H1 (cell line): ENCODE data around the gene YBX2. TPM values are rescaled to one million over a fixed set of nuclear protein-coding genes. Genes with fewer than 3 reads are reported as not detected.

Source experiments
- CTCF ChIA-PET: fragments of 300-600 bp; sonication (Branson Sonifier 250); formaldehyde crosslinking; loops from one replicate; lab custom pipeline; 2021; ENCODE audit not compliant: partially characterized antibody; lab: Charles Lee
- POLR2A ChIA-PET: fragments of 300-600 bp; sonication (Branson Sonifier 250); formaldehyde crosslinking; loops from one replicate; lab custom pipeline; 2021; ENCODE audit warnings: inconsistent platforms; ENCODE audit not compliant: partially characterized antibody; lab: Charles Lee
- DNase-seq, 2 experiments: peaks; one replicate each; pipeline versions ENCODE4 v3.0.0 to v3.0.0-alpha.2; 2010 to 2022; ENCODE audit warnings: low spot score in 2 of 2, low read depth in 1 of 2, mixed read lengths in 1 of 2
- FAIRE-seq: peaks from 2 replicates; lab custom pipeline; 2011; peaks lifted over from hg19 to GRCh38; lab: Jason Lieb, UNC
- H2AFZ ChIP-seq: 2 replicates; pipeline ENCODE4 v1.8.1; 2012; ENCODE audit warnings: low read length, inconsistent platforms
- H2AK5ac ChIP-seq: 2 replicates; pipeline ENCODE4 v1.6.1; 2013; ENCODE audit warnings: low read depth, low read length
- H2BK120ac ChIP-seq: replicated peaks from 2 replicates; pipeline ENCODE3; 2013; ENCODE audit warnings: low read depth, low read length, inconsistent platforms
- H2BK12ac ChIP-seq: 2 replicates; pipeline ENCODE4 v1.6.1; 2013; ENCODE audit warnings: low read depth, low read length
- H2BK15ac ChIP-seq: 2 replicates; pipeline ENCODE4 v1.6.1; 2013; ENCODE audit warnings: low read length
- H2BK20ac ChIP-seq: 2 replicates; pipeline ENCODE4 v1.6.1; 2013; ENCODE audit warnings: low read length
- H2BK5ac ChIP-seq: 2 replicates; pipeline ENCODE4 v1.6.1; 2013; ENCODE audit warnings: low read depth, low read length
- H3K14ac ChIP-seq: 2 replicates; pipeline ENCODE4 v1.6.1; 2013; ENCODE audit warnings: inconsistent platforms; ENCODE audit not compliant: insufficient read length
- H3K18ac ChIP-seq: 2 replicates; pipeline ENCODE4 v1.6.1; 2013; ENCODE audit warnings: low read length; ENCODE audit errors: extremely low read depth
- H3K23ac ChIP-seq: 2 replicates; pipeline ENCODE4 v1.6.1; 2013; ENCODE audit warnings: inconsistent platforms; ENCODE audit not compliant: insufficient read length
- H3K23me2 ChIP-seq: 2 replicates; pipeline ENCODE4 v1.6.1; 2013; ENCODE audit warnings: low read depth, low read length
- H3K27ac ChIP-seq: 2 replicates; pipeline ENCODE4 v1.6.1; 2011; ENCODE audit warnings: low read depth, low read length, inconsistent platforms
- H3K27me3 ChIP-seq, 4 experiments: replicated peaks in 1 of 4; 1 replicate in 1 of 4; 2 replicates in 3 of 4; pipeline versions ENCODE4 v1.6.1 to v1.8.1; 2011 to 2013; ENCODE audit warnings: low read length in 3 of 4, mild to moderate bottlenecking in 3 of 4, inconsistent platforms in 2 of 4, mixed read lengths in 2 of 4, moderate library complexity in 1 of 4; ENCODE audit not compliant: control insufficient read depth in 3 of 4, insufficient read depth in 3 of 4; ENCODE audit errors: extremely low read depth in 1 of 4
- H3K36me3 ChIP-seq, 4 experiments: 2 replicates each; pipeline versions ENCODE4 v1.6.1 to v1.8.1; 2011 to 2013; ENCODE audit warnings: mild to moderate bottlenecking in 4 of 4, low read length in 3 of 4, moderate library complexity in 2 of 4, control low read depth in 1 of 4, inconsistent platforms in 1 of 4; ENCODE audit not compliant: insufficient read depth in 4 of 4, control insufficient read depth in 2 of 4
- H3K4ac ChIP-seq: replicated peaks from 2 replicates; pipeline ENCODE3; 2013; ENCODE audit warnings: low read length, low read depth, mixed read lengths, inconsistent platforms; ENCODE audit not compliant: insufficient read length
- H3K4me1 ChIP-seq, 4 experiments: replicated peaks in 1 of 4; 1 replicate in 1 of 4; 2 replicates in 3 of 4; pipeline versions ENCODE4 v1.6.1 to v1.8.1; 2011 to 2013; ENCODE audit warnings: low read length in 3 of 4, inconsistent platforms in 2 of 4, mixed read lengths in 1 of 4; ENCODE audit not compliant: insufficient read depth in 4 of 4, control insufficient read depth in 3 of 4
- H3K4me2 ChIP-seq, 2 experiments: 2 replicates each; pipeline versions ENCODE4 v1.6.1 to v1.8.1; 2011 to 2013; ENCODE audit warnings: low read depth in 2 of 2, low read length in 2 of 2, control low read depth in 1 of 2, inconsistent platforms in 1 of 2, mild to moderate bottlenecking in 1 of 2; ENCODE audit not compliant: insufficient read depth in 1 of 2
- H3K4me3 ChIP-seq, 4 experiments: fragments of 200-600, 300-600 bp in 1 of 4; sonication (generic), shearing (Covaris generic), sonication (Bioruptor Twin) in 1 of 4; 2 replicates each; pipeline versions ENCODE4 v1.5.1 to v1.8.1; 2011 to 2016; ENCODE audit warnings: low read length in 4 of 4, low read depth in 3 of 4, control low read depth in 2 of 4, inconsistent platforms in 2 of 4, mild to moderate bottlenecking in 2 of 4, mixed read lengths in 1 of 4, moderate library complexity in 1 of 4; ENCODE audit not compliant: insufficient read depth in 2 of 4; ENCODE audit errors: extremely low read depth in 1 of 4
- H3K56ac ChIP-seq: replicated peaks from 2 replicates; pipeline ENCODE3; 2013; ENCODE audit warnings: low read depth, mild to moderate bottlenecking, mixed read lengths, low read length, inconsistent platforms; ENCODE audit not compliant: insufficient read length
- H3K79me1 ChIP-seq: 2 replicates; pipeline ENCODE4 v1.6.1; 2013; ENCODE audit warnings: low read depth, low read length, control low read depth
- H3K79me2 ChIP-seq, 2 experiments: 2 replicates each; pipeline versions ENCODE4 v1.6.1 to v1.8.1; 2012 to 2013; ENCODE audit warnings: low read length in 2 of 2, mild to moderate bottlenecking in 2 of 2, inconsistent platforms in 1 of 2; ENCODE audit not compliant: insufficient read depth in 2 of 2, control insufficient read depth in 1 of 2
- H3K9ac ChIP-seq, 4 experiments: replicated peaks in 1 of 4; 1 replicate in 1 of 4; 2 replicates in 3 of 4; pipeline versions ENCODE4 v1.6.1 to v1.8.1; 2011 to 2013; ENCODE audit warnings: low read depth in 3 of 4, low read length in 3 of 4, control low read depth in 2 of 4, mild to moderate bottlenecking in 2 of 4, moderate library complexity in 2 of 4, inconsistent platforms in 1 of 4; ENCODE audit errors: extremely low read depth in 1 of 4
- H3K9me3 ChIP-seq, 2 experiments: 2 replicates each; pipeline versions ENCODE4 v1.6.1 to v1.8.1; 2012 to 2013; ENCODE audit warnings: mild to moderate bottlenecking in 2 of 2, moderate library complexity in 2 of 2, control low read depth in 1 of 2, inconsistent platforms in 1 of 2, low read depth in 1 of 2, low read length in 1 of 2, mixed read lengths in 1 of 2; ENCODE audit not compliant: insufficient read depth in 2 of 2
- H4K20me1 ChIP-seq, 2 experiments: replicated peaks in 1 of 2; 2 replicates each; pipeline versions ENCODE3 to v1.8.1; 2011 to 2013; ENCODE audit warnings: inconsistent platforms in 2 of 2, low read length in 2 of 2, mild to moderate bottlenecking in 1 of 2; ENCODE audit not compliant: insufficient read depth in 2 of 2, control insufficient read depth in 1 of 2
- H4K5ac ChIP-seq: 2 replicates; pipeline ENCODE4 v1.6.1; 2013; ENCODE audit warnings: low read length, low read depth, mixed read lengths, inconsistent platforms; ENCODE audit not compliant: insufficient read length
- H4K8ac ChIP-seq: 2 replicates; pipeline ENCODE4 v1.8.0; 2013; ENCODE audit warnings: mild to moderate bottlenecking, moderate library complexity, low read length, inconsistent platforms; ENCODE audit not compliant: insufficient read depth; ENCODE audit errors: extremely low read depth
- H4K91ac ChIP-seq: replicated peaks from 2 replicates; pipeline ENCODE3; 2013; ENCODE audit warnings: low read length, mixed read lengths, inconsistent platforms; ENCODE audit not compliant: insufficient read length
- ASH2L ChIP-seq: fragments of 200-600, 300-600 bp; sonication (generic); IDR thresholded peaks from one replicate; pipeline ENCODE4 v1.7.1; 2017; ENCODE audit warnings: low read length
- CHD1 ChIP-seq: IDR thresholded peaks from 2 replicates; pipeline ENCODE4 v1.6.1; 2012; ENCODE audit warnings: low read depth, low read length, improper control_type of control experiment
- EZH2 ChIP-seq: fragments of 200-600 bp; sonication (generic); IDR thresholded peaks from 2 replicates; pipeline ENCODE4 v1.7.1; 2012; ENCODE audit warnings: low read depth, mild to moderate bottlenecking, moderate library complexity, low read length, inconsistent platforms; ENCODE audit not compliant: severe bottlenecking
- HDAC2 ChIP-seq, 2 experiments: fragments of 300-600 bp in 1 of 2; sonication (generic) in 1 of 2; IDR thresholded peaks; 2 replicates each; pipeline ENCODE4 v1.6.1; 2011 to 2012; ENCODE audit warnings: low read depth in 2 of 2, low read length in 2 of 2, mild to moderate bottlenecking in 2 of 2, moderate library complexity in 2 of 2, borderline replicate concordance in 1 of 2, inconsistent platforms in 1 of 2
- RAD21 ChIP-seq, 2 experiments: IDR thresholded peaks in 1 of 2; conservative IDR thresholded peaks in 1 of 2; 2 replicates each; pipeline ENCODE4 v1.6.1; 2011; ENCODE audit warnings: low read depth in 2 of 2, low read length in 2 of 2, improper control_type of control experiment in 1 of 2, inconsistent platforms in 1 of 2, mild to moderate bottlenecking in 1 of 2, moderate library complexity in 1 of 2
- SIN3A ChIP-seq, 2 experiments: IDR thresholded peaks in 1 of 2; conservative IDR thresholded peaks in 1 of 2; 2 replicates each; pipeline ENCODE4 v1.6.1; 2011 to 2012; ENCODE audit warnings: low read length in 2 of 2, improper control_type of control experiment in 1 of 2, low read depth in 1 of 2, mild to moderate bottlenecking in 1 of 2
- SP2 ChIP-seq: IDR thresholded peaks from 2 replicates; pipeline ENCODE4 v1.6.1; 2012; ENCODE audit warnings: mild to moderate bottlenecking, low read length, inconsistent platforms
- SP4 ChIP-seq: IDR thresholded peaks from 2 replicates; pipeline ENCODE4 v1.6.1; 2012; ENCODE audit warnings: low read length, inconsistent platforms
- TEAD4 ChIP-seq: IDR thresholded peaks from 2 replicates; pipeline ENCODE4 v1.6.1; 2012; ENCODE audit warnings: low read depth, low read length, inconsistent platforms, mixed read lengths
- WGBS, 2 experiments: shearing (Covaris generic) in 1 of 2; methylation state at CpG; one replicate each; pipeline versions ENCODE4 v1.1.6 to v1.1.7; 2013 to 2015; ENCODE audit warnings: low lambda C conversion rate in 2 of 2, mixed read lengths in 2 of 2, inconsistent platforms in 1 of 2, low coverage in 1 of 2, missing lambda C conversion rate in 1 of 2; ENCODE audit not compliant: insufficient replicate concordance in 2 of 2, insufficient coverage in 1 of 2, insufficient read length in 1 of 2; ENCODE audit errors: extremely low coverage in 1 of 2, missing lambda C conversion rate in 1 of 2; 5-methylcytosine and 5-hydroxymethylcytosine counted together
- polyA plus RNA-seq, 7 experiments: library from polyadenylated mRNA; depleted of rRNA in 3 of 7; stranded (reverse) in 5 of 7; unstranded in 2 of 7; fragments of >200 nt in 5 of 7; fragments of 200-250 nt in 2 of 7; gene quantifications; 1 replicate in 5 of 7; 2 replicates in 1 of 7; 4 replicates in 1 of 7; pipeline versions ENCODE4 v1.2.1 to v1.2.3, GENCODE V29; 2011 to 2013; ENCODE audit warnings: missing spikeins in 2 of 7, mixed read lengths in 2 of 7
- total RNA-seq: library from RNA; stranded (reverse); fragmentation: NEBNext Ultra II Directional; extraction: Animal tissue kit (Norgen Biotek cat#: 25700); gene quantifications from 2 replicates; pipeline ENCODE4 v1.2.1, GENCODE V29; 2021

YBX2 gene
- total and polyA plus RNA-seq, 2 of the 8 experiments (the other 6 are each of a cell fraction or from before 2014, with no cell fraction given) = 19.2 to 30.5 TPM

DNA sequence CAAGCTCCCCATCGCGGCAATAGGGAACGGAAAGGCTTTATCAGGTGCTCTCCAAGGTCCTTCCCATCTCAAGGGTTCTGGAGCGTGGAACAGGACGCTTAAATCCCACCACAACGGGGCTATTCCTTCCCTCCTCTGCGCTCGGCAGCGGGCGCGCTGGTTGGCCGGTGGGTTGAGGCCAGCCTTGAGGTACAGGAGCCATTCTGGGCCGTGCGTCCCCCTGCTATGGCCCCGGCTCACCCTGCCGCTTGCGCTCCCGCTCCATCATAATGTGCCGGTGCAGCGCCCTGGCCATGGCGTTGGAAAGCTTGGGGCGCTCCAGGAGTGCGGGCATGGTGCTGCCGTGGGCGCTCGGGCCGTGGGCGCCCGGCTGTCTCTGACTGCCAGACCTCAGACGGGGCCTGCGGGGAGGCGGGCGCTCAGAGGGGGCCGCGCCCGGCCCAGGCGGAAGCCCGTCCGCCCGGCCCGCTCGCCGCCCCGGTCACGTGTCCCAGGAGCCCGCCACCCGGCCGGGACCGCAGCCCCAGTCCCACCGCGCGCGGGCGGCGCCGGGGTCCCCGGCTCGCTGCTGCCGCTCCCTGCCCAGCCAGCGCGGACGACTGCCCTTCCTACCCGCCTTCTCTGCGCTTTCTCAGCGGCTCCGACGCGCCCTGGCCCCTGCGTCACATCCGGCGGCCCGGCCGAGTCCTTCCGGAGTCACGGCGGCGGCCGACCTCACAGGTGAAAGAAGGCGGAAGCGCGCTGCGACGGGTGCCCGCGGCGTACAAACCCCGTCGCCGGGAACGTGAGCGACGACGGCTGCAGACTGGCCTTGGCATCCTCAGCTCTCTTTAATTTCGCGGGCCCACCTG is 20.5 kb upstream of the YBX2 start, which contains the start of gene GPS2:
Gene GPS2, minus strand, starts transcription at position 642 of the 851 bp plus-strand sequence. Its CDS starts 308 bp downstream, at position 334.
- peaks cover 8% of the 10 kb centered on the region; the same call in 1 of the 2 replicates for H3K79me1 ChIP-seq
- H2BK120ac ChIP-seq = no peak within 1 kb of the TSS
- no peaks in the 10 kb centered on the region for H3K9me3 ChIP-seq
- H3K4me1 ChIP-seq = peaks cover 0 to 7% (median 4%) of the 10 kb centered on the region in 4 experiments; a peak in 4 of 7 replicates
- H4K8ac ChIP-seq = peak within 1 kb of the TSS; percentile 97; the same call in 1 of the 2 replicates
- H3K23me2 ChIP-seq = no peaks in the 10 kb centered on the region; the same call in 1 of the 2 replicates
- H3K56ac ChIP-seq = peak within 1 kb of the TSS; percentile 40
- H3K9ac ChIP-seq = peak within 1 kb of the TSS; percentile 39 to 89 (median 68)
- 1% methylated on average over 50 of the region's 95 CpGs; no CpG with 5 or more reads in 1 of the 2 experiments for WGBS, 2 experiments
- H2BK15ac ChIP-seq = no peak within 1 kb of the TSS
- H2BK12ac ChIP-seq = no peak within 1 kb of the TSS
- H3K36me3 ChIP-seq = peaks cover 27 to 60% (median 41%) of the 10 kb centered on the region in 4 experiments
- ChIA-PET CTCF (interaction anchor here (0.6 to 3.3 kb wide), 15 partner anchors 10 to 300 kb away, joined by 3 to 17 read pairs (median 5); partner anchors contain the start of genes ACAP1, NEURL4 and SLC2A4), POLR2A (interaction anchor here (0.6 to 11.3 kb wide), 37 partner anchors 9 to 858 kb away, joined by 3 to 223 read pairs (median 6); partner anchors contain the start of genes ACADVL, ACAP1, CD68 and CLDN7)
- H2AK5ac ChIP-seq = no peak within 1 kb of the TSS
- no peak within 1 kb of the TSS for H2BK20ac ChIP-seq
- no peak within 1 kb of the TSS; the same call in none of the 2 replicates for H3K18ac ChIP-seq
- peak within 1 kb of the TSS; percentile 83 for H3K4ac ChIP-seq
- FAIRE-seq = peak; percentile 45
- H3K4me3 ChIP-seq = peak within 1 kb of the TSS; percentile 55 to 95 (median 70)
- peak within 1 kb of the TSS; percentile 61; the same call in 1 of the 2 replicates for H3K27ac ChIP-seq
- H3K4me2 ChIP-seq = peak within 1 kb of the TSS; percentile 67 to 91
- peaks cover 0 to 23% of the 10 kb centered on the region in 2 experiments; a peak in 3 of 4 replicates for H3K79me2 ChIP-seq
- H3K23ac ChIP-seq = no peak within 1 kb of the TSS
- H4K5ac ChIP-seq = peak within 1 kb of the TSS; percentile 51
- H4K91ac ChIP-seq = peak within 1 kb of the TSS; percentile 23
- no peak within 1 kb of the TSS for H2AFZ ChIP-seq
- peak in 1 of 2 experiments; percentile 96 for DNase-seq
- no peak within 1 kb of the TSS for H3K14ac ChIP-seq
- peaks cover 16 to 20% of the 10 kb centered on the region in 2 experiments for H4K20me1 ChIP-seq
- peak within 1 kb of the TSS; percentile 60; the same call in 1 of the 2 replicates for H2BK5ac ChIP-seq
- no peaks in the 10 kb centered on the region for H3K27me3 ChIP-seq
- peak; percentile 80 for TF ChIP-seq ASH2L
- no peak for TF ChIP-seq EZH2
- TF ChIP-seq RAD21 (IDR thresholded peaks at IDR 0.05 in 1 of 2, conservative IDR thresholded peaks at IDR 0.05 in 1 of 2; ENCODE audit: low read depth in 2 of 2, low read length in 2 of 2) = no peak
- TF ChIP-seq HDAC2 (IDR thresholded peaks at IDR 0.05; ENCODE audit: borderline replicate concordance in 1 of 2, low read depth in 2 of 2, low read length in 2 of 2) = no peak; a peak in 1 of 4 replicates
- TF ChIP-seq SP4 = no peak
- 0 out of 2 replicates have a peak, but pooled peaks have one; percentile 18 for TF ChIP-seq TEAD4
- TF ChIP-seq SP2 = no peak
- no peak for TF ChIP-seq CHD1
- peak; percentile 95 for TF ChIP-seq SIN3A (conservative IDR thresholded peaks at IDR 0.05 in 1 of 2, IDR thresholded peaks at IDR 0.05 in 1 of 2; ENCODE audit: low read depth in 1 of 2, low read length in 2 of 2)
